AG04450 (cell line): ENCODE results near the gene FAM163B. TPM values are rescaled to one million over a fixed set of nuclear protein-coding genes. Genes with fewer than 3 reads are reported as not detected.

Experiments
- CTCF ChIA-PET: fragments of 300-600, 350-600 bp; formaldehyde crosslinking; extraction: SDS; loops from one replicate; lab custom pipeline; 2022; ENCODE audit warnings: antibody characterized with exemption, inconsistent platforms; lab: Charles Lee
- POLR2A ChIA-PET: fragments of 350-600 bp; formaldehyde crosslinking; extraction: SDS; loops from one replicate; lab custom pipeline; 2021; ENCODE audit warnings: antibody characterized with exemption, inconsistent platforms; lab: Yijun Ruan, JAX
- DNase-seq: peaks from one replicate; pipeline ENCODE4 v3.0.0-alpha.2; 2011; ENCODE audit warnings: low read depth, low spot score
- H3K27ac ChIP-seq: one replicate; pipeline ENCODE4 v1.5.1; 2012; ENCODE audit warnings: low read depth, low read length, control low read depth
- H3K27me3 ChIP-seq: one replicate; pipeline ENCODE4 v1.6.0; 2012; ENCODE audit warnings: low read length; ENCODE audit not compliant: control insufficient read depth, insufficient read depth
- H3K4me3 ChIP-seq: 2 replicates; pipeline ENCODE4 v1.5.1; 2011; ENCODE audit warnings: mild to moderate bottlenecking, low read depth, low read length, control low read depth
- H3K9me3 ChIP-seq: 2 replicates; pipeline ENCODE4 v1.5.1; 2012; ENCODE audit warnings: low read length; ENCODE audit not compliant: control insufficient read depth, insufficient read depth
- CTCF ChIP-seq: IDR thresholded peaks from 2 replicates; pipeline ENCODE4 v1.5.1; 2011; ENCODE audit warnings: low read depth, low read length, control low read depth, inconsistent platforms
- polyA plus RNA-seq: library from polyadenylated mRNA; depleted of rRNA; stranded (reverse); fragments of >200 nt; gene quantifications from 2 replicates; pipeline ENCODE4 v1.2.3, GENCODE V29; 2011

FAM163B gene
- polyA plus RNA-seq, 1 experiment = not detected

- CTCF ChIA-PET = no interaction called here
These were observed 34.2 kb upstream of the FAM163B start for GRCh38 chr9:133643362-133643755.

GRCh38 chr9:133642708-133643361 lies 33.6 kb upstream of the FAM163B start:
- Histone ChIP-seq H3K4me3 (no peak overlapping the region), H3K27me3 (peaks cover 32% of the 10 kb centered on the region), H3K27ac (no peak overlapping the region), H3K9me3 (no peaks in the 10 kb centered on the region)
- CTCF ChIA-PET = no interaction called here
- no peak for DNase-seq
- no peak for TF ChIP-seq CTCF
- POLR2A ChIA-PET = no interaction called here

More at GRCh38 chr9:133643362-133643755, 34.2 kb upstream of the FAM163B start:
- Histone ChIP-seq H3K4me3 (no peak overlapping the region), H3K27ac (no peak overlapping the region), H3K9me3 (no peaks in the 10 kb centered on the region), H3K27me3 (peaks cover 26% of the 10 kb centered on the region)
- POLR2A ChIA-PET = no interaction called here
- TF ChIP-seq CTCF = no peak
- DNase-seq = no peak

GRCh38 chr9:133641861-133642595 lies 32.8 kb upstream of the FAM163B start:
- no peak for TF ChIP-seq CTCF
- Histone ChIP-seq H3K27me3 (peaks cover 40% of the 10 kb centered on the region), H3K9me3 (no peaks in the 10 kb centered on the region), H3K4me3 (no peak overlapping the region), H3K27ac (no peak overlapping the region)
- no peak for DNase-seq
- ChIA-PET CTCF (no interaction called here), POLR2A (no interaction called here)

- Histone ChIP-seq H3K4me3 (no peak overlapping the region), H3K27me3 (peaks cover 43% of the 10 kb centered on the region), H3K27ac (no peak overlapping the region), H3K9me3 (no peaks in the 10 kb centered on the region)
- ChIA-PET POLR2A (no interaction called here), CTCF (no interaction called here)
- no peak for DNase-seq
- TF ChIP-seq CTCF = no peak
These were observed 32.1 kb upstream of the FAM163B start for GRCh38 chr9:133641396-133641655.

- no peak overlapping the region for H3K4me3 ChIP-seq
- CTCF ChIA-PET = no interaction called here
- peaks cover 42% of the 10 kb centered on the region for H3K27me3 ChIP-seq
- POLR2A ChIA-PET = no interaction called here
- H3K9me3 ChIP-seq = no peaks in the 10 kb centered on the region
- H3K27ac ChIP-seq = no peak overlapping the region
- no peak for DNase-seq
- TF ChIP-seq CTCF = no peak
These were observed 31.6 kb upstream of the FAM163B start for GRCh38 chr9:133640580-133641395.
